ENCODE measurements around the gene ZBTB20. TPM values are rescaled to one million over a fixed set of nuclear protein-coding genes. Genes with fewer than 3 reads are reported as not detected.

Gene ZBTB20
- total RNA-seq, 6 experiments from 2014 or later = 8.0 to 14.1 (median 10.4) TPM

DNA sequence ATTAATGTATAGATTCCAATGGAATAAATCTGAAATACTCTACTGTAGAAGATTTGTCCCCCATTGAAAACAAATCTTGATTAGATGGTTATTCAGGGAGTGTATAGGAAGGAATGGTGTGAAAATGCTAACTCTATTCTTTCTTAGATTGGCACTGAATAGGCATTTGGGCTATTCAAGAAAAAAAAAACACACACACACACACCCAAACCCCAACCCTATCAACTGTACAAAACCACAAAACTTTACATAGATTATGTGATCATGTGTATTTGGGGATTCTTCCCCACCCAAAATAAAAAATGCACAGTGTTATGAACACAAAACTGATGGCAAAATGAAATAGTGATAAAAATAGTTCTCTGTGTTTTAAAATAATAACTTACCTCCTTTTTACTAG is 791.4 kb downstream of the ZBTB20 start:
- H3K36me3 Mint-ChIP-seq (ENCODE audit: low read depth) = peaks cover 5% of the 10 kb centered on the region; the same call in 1 of the 2 replicates
- no peaks in the 10 kb centered on the region for H3K27me3 Mint-ChIP-seq (ENCODE audit: insufficient read depth)
- no peak overlapping the region for H3K27ac Mint-ChIP-seq
- H3K4me3 Mint-ChIP-seq = no peak overlapping the region
- TF ChIP-seq, protein P1, sequence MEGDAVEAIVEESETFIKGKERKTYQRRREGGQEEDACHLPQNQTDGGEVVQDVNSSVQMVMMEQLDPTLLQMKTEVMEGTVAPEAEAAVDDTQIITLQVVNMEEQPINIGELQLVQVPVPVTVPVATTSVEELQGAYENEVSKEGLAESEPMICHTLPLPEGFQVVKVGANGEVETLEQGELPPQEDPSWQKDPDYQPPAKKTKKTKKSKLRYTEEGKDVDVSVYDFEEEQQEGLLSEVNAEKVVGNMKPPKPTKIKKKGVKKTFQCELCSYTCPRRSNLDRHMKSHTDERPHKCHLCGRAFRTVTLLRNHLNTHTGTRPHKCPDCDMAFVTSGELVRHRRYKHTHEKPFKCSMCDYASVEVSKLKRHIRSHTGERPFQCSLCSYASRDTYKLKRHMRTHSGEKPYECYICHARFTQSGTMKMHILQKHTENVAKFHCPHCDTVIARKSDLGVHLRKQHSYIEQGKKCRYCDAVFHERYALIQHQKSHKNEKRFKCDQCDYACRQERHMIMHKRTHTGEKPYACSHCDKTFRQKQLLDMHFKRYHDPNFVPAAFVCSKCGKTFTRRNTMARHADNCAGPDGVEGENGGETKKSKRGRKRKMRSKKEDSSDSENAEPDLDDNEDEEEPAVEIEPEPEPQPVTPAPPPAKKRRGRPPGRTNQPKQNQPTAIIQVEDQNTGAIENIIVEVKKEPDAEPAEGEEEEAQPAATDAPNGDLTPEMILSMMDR (IDR thresholded peaks at IDR 0.05) = no peak
- H3K4me1 Mint-ChIP-seq (ENCODE audit: low read depth) = no peaks in the 10 kb centered on the region
- DNase-seq = no peak
- H3K9me3 Mint-ChIP-seq = no peaks in the 10 kb centered on the region

- peaks cover 17% of the 10 kb centered on the region for H3K36me3 Mint-ChIP-seq (ENCODE audit: low read depth)
- no peaks in the 10 kb centered on the region for H3K4me1 Mint-ChIP-seq (ENCODE audit: low read depth)
- no peaks in the 10 kb centered on the region for H3K9me3 Mint-ChIP-seq
- DNase-seq = no peak
- H3K27me3 Mint-ChIP-seq (ENCODE audit: insufficient read depth) = no peaks in the 10 kb centered on the region
- no peak overlapping the region for H3K27ac Mint-ChIP-seq
- TF ChIP-seq, protein P1 (IDR thresholded peaks at IDR 0.05) = no peak
- H3K4me3 Mint-ChIP-seq = no peak overlapping the region
Measured at GRCh38 chr3:114351822-114352145, 795.3 kb downstream of the ZBTB20 start.

- no peak for DNase-seq
- H3K4me3 Mint-ChIP-seq = no peak overlapping the region; the same call in 1 of the 2 replicates
- H3K9me3 Mint-ChIP-seq = no peaks in the 10 kb centered on the region
- H3K27me3 Mint-ChIP-seq (ENCODE audit: insufficient read depth) = no peaks in the 10 kb centered on the region
- TF ChIP-seq, protein P1 (IDR thresholded peaks at IDR 0.05) = no peak
- H3K27ac Mint-ChIP-seq = no peak overlapping the region
- H3K36me3 Mint-ChIP-seq (ENCODE audit: low read depth) = peaks cover 17% of the 10 kb centered on the region
- H3K4me1 Mint-ChIP-seq (ENCODE audit: low read depth) = no peaks in the 10 kb centered on the region
Measured at GRCh38 chr3:114351123-114351821, 795.8 kb downstream of the ZBTB20 start.

DNA sequence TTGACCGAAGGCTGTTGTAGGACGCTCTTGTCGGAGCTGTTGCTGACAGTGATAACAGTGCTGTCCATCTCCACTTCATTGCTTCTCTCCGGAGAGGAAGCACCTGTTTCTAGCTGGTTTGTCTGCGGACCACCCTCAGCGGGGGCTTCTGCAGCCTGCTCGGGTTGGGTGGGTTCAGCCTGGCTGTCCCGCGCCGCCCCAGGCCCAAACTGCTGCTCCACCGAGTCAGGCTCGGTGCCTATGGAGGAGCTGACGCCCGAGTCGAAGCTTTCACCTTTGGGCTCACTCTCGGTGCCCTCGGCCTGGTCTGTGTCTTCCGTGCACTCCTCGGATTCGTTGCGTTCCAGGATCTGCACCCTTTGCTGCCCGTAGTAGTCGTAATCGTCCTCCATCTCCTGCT is 796.4 kb downstream of the ZBTB20 start:
- H3K4me1 Mint-ChIP-seq (ENCODE audit: low read depth) = no peaks in the 10 kb centered on the region
- no peak for DNase-seq
- H3K36me3 Mint-ChIP-seq (ENCODE audit: low read depth) = peaks cover 17% of the 10 kb centered on the region
- H3K9me3 Mint-ChIP-seq = no peaks in the 10 kb centered on the region
- H3K27ac Mint-ChIP-seq = no peak overlapping the region
- no peak overlapping the region; the same call in 1 of the 2 replicates for H3K4me3 Mint-ChIP-seq
- TF ChIP-seq, protein P1 (IDR thresholded peaks at IDR 0.05) = no peak
- H3K27me3 Mint-ChIP-seq (ENCODE audit: insufficient read depth) = no peaks in the 10 kb centered on the region

DNA sequence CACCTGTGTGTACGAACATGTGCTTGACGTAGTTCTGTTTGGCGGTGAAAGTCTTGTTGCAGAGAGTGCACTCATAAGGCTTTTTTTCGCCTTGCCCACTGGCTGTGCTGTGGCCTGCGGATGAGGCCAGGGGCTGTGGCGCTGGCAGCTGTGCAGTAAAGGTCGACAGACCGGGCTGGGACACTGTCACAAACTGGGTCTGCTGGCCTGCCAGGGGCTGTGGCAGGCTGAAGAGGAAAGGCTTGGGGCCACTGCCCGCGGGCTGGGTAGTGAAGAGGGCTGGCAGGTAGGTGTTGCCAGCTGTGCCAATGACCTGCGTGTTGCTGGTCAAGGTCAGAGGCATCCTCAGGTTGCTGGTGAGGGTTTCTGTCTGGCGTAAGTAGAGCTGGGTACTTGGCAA is 796.8 kb downstream of the ZBTB20 start:
- H3K9me3 Mint-ChIP-seq = no peaks in the 10 kb centered on the region
- no peak overlapping the region for H3K4me3 Mint-ChIP-seq
- TF ChIP-seq, protein P1 (IDR thresholded peaks at IDR 0.05) = no peak
- H3K4me1 Mint-ChIP-seq (ENCODE audit: low read depth) = no peaks in the 10 kb centered on the region
- H3K27ac Mint-ChIP-seq = no peak overlapping the region
- no peaks in the 10 kb centered on the region for H3K27me3 Mint-ChIP-seq (ENCODE audit: insufficient read depth)
- DNase-seq = no peak
- H3K36me3 Mint-ChIP-seq (ENCODE audit: low read depth) = peaks cover 17% of the 10 kb centered on the region

Data from HFFc6 (cell line).